ENCODE results near the gene DIABLO.
"Not testable (repeated sequence)": the region's sequence is repeated elsewhere in the genome, so short reads cannot be mapped to it uniquely, and the experiment has no call there.

Gene DIABLO

DNA sequence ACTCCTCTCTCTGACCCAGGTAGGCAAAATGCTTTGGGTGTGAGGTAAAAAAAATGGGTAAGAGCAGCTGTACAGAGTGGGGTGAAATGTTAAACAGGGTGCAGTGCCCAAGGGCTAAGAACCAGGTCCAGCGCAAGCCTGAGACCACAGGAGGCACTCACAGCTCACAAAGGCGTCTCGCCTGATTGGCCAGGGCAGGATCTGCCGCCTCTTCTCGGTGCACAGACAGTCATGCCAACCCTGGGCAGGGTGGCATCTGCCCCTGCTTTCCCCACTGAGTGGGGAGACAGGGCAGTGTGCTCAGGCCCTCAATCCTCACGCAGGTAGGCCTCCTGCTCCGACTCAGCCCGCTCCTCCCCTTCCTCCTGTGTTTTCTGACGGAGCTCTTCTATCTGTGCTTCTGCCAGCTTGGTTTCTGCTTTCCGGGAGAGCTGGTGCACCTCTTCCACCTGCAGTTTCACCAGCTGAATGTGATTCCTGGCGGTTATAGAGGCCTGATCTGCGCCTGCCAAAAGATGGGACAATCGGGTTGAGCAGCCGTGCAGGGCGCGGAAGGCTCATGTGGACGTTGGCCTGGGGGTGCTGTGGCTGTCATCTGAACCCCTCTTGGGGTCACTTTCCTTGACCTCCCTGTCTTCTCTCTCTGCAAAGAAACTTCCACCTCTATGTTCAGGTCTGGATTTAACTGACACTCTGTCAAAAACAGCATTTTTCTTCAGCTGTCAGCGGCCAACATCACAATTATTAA is 17.6 kb downstream of the DIABLO start:
- DNase-seq: no peak

DNA sequence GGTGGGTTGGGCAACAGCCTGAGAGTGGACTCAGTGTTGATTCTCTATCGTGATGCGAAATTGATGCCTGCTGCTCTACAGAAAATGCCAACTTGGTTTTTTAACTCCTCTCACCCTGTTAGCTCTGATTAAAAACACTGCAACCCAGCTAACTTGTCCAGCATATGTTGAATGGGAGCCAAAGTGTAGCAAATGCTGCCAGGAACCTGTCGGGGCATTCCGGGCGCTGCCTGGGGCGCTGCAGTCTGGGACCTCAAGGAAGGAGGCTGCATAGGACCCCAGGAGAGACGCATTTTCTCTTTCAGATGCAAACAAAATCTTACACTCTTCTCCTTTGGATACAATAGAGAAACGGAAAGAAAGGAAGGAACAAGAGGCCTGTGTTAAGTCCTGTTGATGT is 18.5 kb downstream of the DIABLO start:
- DNase-seq: no peak

DNA sequence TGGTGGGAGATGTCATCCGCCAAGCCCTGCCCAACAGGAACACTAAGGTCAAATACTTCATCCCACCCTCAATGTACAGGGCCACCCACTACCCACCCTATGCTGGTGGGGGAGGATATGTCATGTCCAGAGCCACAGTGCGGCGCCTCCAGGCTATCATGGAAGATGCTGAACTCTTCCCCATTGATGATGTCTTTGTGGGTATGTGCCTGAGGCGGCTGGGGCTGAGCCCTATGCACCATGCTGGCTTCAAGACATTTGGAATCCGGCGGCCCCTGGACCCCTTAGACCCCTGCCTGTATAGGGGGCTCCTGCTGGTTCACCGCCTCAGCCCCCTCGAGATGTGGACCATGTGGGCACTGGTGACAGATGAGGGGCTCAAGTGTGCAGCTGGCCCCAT is 18.9 kb downstream of the DIABLO start:
- DNase-seq: no peak

GRCh38 chr12:122206111-122206881 is 19.6 kb downstream of the DIABLO start:
- no peak for DNase-seq

- no peak for DNase-seq
These were observed 20.6 kb downstream of the DIABLO start for GRCh38 chr12:122205053-122205925.

GRCh38 chr12:122204167-122205052 is 21.4 kb downstream of the DIABLO start:
- DNase-seq: no peak

- peak; percentile 33 to 43 for DNase-seq
These were observed 22.3 kb downstream of the DIABLO start, which contains the start of gene B3GNT4 for GRCh38 chr12:122203301-122204166. B3GNT4 (plus strand) TSS chr12:122203709; CDS start chr12:122204619, 910 bp downstream.

DNA sequence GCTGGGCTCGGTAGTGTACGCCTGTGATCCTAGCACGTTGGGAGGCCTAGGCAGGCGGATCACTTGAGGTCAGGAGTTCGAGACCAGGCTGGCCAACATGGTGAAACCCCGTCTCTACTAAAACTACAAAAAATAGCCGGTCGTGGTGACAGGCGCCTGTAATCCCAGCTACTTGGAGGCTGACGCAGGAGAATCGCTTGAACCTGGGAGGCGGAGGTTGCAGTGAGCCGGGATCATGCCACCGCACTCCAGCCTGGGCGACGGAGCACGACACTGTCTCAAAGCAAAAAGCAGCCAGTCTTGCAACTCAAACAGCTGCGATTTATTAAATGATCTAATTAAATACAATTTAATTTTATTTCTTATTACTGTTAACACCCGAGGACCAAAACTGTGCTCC is 23.0 kb downstream of the DIABLO start:
- not testable (repeated sequence) for DNase-seq

DNA sequence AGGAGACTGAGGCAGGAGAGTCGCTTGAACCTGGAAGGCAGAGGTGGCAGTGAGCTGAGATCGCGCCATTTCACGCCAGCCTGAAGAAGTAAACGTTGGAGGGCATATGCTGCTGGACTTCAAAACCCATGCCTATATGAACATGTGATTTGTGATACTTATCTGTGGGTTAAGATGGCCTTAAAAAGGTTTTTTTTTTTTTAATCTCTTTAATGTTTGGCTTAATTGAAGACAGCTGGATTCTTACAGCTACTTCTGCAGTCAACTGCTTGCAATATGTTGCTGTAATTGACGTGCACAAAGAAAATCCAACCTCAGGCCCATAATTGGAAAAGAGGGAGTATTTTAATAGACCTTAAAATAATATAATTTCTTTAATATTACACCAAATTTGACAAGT is 23.8 kb downstream of the DIABLO start:
- no peak for DNase-seq

- no peak for DNase-seq
These were observed 24.5 kb downstream of the DIABLO start for GRCh38 chr12:122201381-122201780.

GRCh38 chr12:122200541-122201175 is 25.2 kb downstream of the DIABLO start:
- DNase-seq: no peak

GRCh38 chr12:122199484-122200355 is 26.1 kb downstream of the DIABLO start:
- DNase-seq: no peak

GRCh38 chr12:122197612-122197966 is 28.3 kb downstream of the DIABLO start:
- peak; percentile 38 to 46 for DNase-seq

GRCh38 chr12:122195405-122195804 is 30.4 kb downstream of the DIABLO start:
- DNase-seq: no peak

DNA sequence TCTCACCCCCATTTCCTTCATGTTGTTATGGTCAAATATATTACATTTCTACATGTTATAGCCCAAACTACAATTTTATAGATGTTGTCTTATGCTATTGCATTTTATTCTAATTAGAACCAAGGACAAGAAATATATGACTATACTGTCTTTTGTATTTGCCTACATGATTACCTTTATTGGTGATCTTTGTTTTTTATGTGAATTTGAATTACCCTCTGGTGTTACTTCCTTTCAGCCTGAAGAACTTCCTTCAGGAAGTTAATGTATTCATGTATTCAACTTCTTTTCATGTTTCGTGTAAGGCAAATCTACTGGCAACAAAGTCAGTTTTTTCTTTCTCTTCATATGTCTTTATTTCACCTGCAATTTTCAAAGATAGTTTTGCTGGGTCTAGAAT is 31.0 kb downstream of the DIABLO start:
- DNase-seq: no peak

GRCh38 chr12:122192441-122192840 is 33.4 kb downstream of the DIABLO start:
- no peak for DNase-seq

GRCh38 chr12:122190842-122191668 is 34.8 kb downstream of the DIABLO start:
- DNase-seq: peak in 1 of 2 donors; percentile 68

- no peak for DNase-seq
These were observed 36.0 kb downstream of the DIABLO start for GRCh38 chr12:122189626-122190475.
